ENCODE measurements around the gene IL17RA.

DNA sequence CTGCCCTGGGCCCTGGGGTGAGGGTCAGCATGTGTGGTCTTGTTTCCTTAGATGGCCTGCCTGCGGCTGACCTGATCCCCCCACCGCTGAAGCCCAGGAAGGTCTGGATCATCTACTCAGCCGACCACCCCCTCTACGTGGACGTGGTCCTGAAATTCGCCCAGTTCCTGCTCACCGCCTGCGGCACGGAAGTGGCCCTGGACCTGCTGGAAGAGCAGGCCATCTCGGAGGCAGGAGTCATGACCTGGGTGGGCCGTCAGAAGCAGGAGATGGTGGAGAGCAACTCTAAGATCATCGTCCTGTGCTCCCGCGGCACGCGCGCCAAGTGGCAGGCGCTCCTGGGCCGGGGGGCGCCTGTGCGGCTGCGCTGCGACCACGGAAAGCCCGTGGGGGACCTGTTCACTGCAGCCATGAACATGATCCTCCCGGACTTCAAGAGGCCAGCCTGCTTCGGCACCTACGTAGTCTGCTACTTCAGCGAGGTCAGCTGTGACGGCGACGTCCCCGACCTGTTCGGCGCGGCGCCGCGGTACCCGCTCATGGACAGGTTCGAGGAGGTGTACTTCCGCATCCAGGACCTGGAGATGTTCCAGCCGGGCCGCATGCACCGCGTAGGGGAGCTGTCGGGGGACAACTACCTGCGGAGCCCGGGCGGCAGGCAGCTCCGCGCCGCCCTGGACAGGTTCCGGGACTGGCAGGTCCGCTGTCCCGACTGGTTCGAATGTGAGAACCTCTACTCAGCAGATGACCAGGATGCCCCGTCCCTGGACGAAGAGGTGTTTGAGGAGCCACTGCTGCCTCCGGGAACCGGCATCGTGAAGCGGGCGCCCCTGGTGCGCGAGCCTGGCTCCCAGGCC, 23.7 kb downstream of the IL17RA start:
- TF ChIP-seq, protein P1, sequence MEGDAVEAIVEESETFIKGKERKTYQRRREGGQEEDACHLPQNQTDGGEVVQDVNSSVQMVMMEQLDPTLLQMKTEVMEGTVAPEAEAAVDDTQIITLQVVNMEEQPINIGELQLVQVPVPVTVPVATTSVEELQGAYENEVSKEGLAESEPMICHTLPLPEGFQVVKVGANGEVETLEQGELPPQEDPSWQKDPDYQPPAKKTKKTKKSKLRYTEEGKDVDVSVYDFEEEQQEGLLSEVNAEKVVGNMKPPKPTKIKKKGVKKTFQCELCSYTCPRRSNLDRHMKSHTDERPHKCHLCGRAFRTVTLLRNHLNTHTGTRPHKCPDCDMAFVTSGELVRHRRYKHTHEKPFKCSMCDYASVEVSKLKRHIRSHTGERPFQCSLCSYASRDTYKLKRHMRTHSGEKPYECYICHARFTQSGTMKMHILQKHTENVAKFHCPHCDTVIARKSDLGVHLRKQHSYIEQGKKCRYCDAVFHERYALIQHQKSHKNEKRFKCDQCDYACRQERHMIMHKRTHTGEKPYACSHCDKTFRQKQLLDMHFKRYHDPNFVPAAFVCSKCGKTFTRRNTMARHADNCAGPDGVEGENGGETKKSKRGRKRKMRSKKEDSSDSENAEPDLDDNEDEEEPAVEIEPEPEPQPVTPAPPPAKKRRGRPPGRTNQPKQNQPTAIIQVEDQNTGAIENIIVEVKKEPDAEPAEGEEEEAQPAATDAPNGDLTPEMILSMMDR (IDR thresholded peaks at IDR 0.05; ENCODE audit: extremely low read depth in 1 of 2, insufficient read depth in 1 of 2, low read depth in 1 of 2, low read length in 2 of 2), result no peak
- TF ChIP-seq POLR2AphosphoS5 (IDR thresholded peaks at IDR 0.05; ENCODE audit: insufficient read depth, low read depth, low read length) (no peak), FOS (IDR thresholded peaks at IDR 0.05; ENCODE audit: borderline replicate concordance, insufficient read depth, low read length) (no peak)
